ENCODE measurements around the gene YIPF1.

GRCh38 chr1:53913352-53914033 is 23.9 kb upstream of the YIPF1 start:
- TF ChIP-seq CTCF (IDR thresholded peaks at IDR 0.05; ENCODE audit: low read depth, low read length) (no peak), EZH2phosphoT487 (IDR thresholded peaks at IDR 0.05; ENCODE audit: low read depth) (no peak)

Measured in OCI-LY3 (cell line).